Loucy (cell line): ENCODE data around the gene CZIB.

ENCODE experiments used
- CTCF ChIP-seq: fragments of 200-600 bp; sonication (generic); conservative IDR thresholded peaks from 2 replicates; pipeline ENCODE4 v1.5.1; 2014; ENCODE audit warnings: mild to moderate bottlenecking, antibody characterized with exemption, low read length
- EZH2phosphoT487 ChIP-seq: fragments of 200-600 bp; IDR thresholded peaks from 2 replicates; pipeline ENCODE4 v1.6.1; 2018; ENCODE audit warnings: antibody characterized with exemption, mild to moderate bottlenecking, moderate library complexity, borderline replicate concordance

GRCh38 chr1:53196017-53196484 is 24.4 kb downstream of the CZIB start:
- TF ChIP-seq CTCF = no peak
- no peak for TF ChIP-seq EZH2phosphoT487
